B cell (primary cell): ENCODE data around the gene PLA2G2D. TPM values are rescaled to one million over a fixed set of nuclear protein-coding genes. Genes with fewer than 3 reads are reported as not detected.
A peak's percentile ranks its signal among the peaks of the same experiment; 100 is the strongest.

Source experiments
- ATAC-seq: fragments of 200-7000 bp; cut with Tn5 transposase; one replicate; pipeline ENCODE4 v1.10.0; 2021; ENCODE audit warnings: low read depth, mild to moderate bottlenecking, moderate number of reproducible peaks, moderate library complexity
- CTCF ChIA-PET: fragments of 350-600 bp; sonication (Branson Sonifier 250); formaldehyde crosslinking; loops from one replicate; lab custom pipeline; 2021; ENCODE audit warnings: antibody characterized with exemption, inconsistent platforms; lab: Charles Lee
- POLR2A ChIA-PET: fragments of 350-600 bp; sonication (Branson Sonifier 250); formaldehyde crosslinking; loops from one replicate; lab custom pipeline; 2021; ENCODE audit warnings: antibody characterized with exemption; lab: Charles Lee
- DNase-seq: peaks from one replicate; pipeline ENCODE4 v3.0.0; 2013
- H2AFZ ChIP-seq: 2 replicates; pipeline ENCODE4 v1.6.1; 2012; ENCODE audit warnings: mild to moderate bottlenecking, low read depth, low read length; ENCODE audit not compliant: insufficient read depth, poor library complexity, severe bottlenecking
- H3K27ac ChIP-seq, 2 donors: 1 replicate in 1 of 2; 2 replicates in 1 of 2; pipeline ENCODE4 v1.5.1; 2012 to 2013; ENCODE audit warnings: low read length in 2 of 2, mild to moderate bottlenecking in 2 of 2, moderate library complexity in 1 of 2
- H3K27me3 ChIP-seq, 4 experiments: fragments of 200-600 bp in 1 of 4; sonication (generic) in 1 of 4; replicated peaks in 1 of 4; 1 replicate in 2 of 4; 2 replicates in 2 of 4; pipeline versions ENCODE4 v1.6.1 to v1.7.0; 2013 to 2016; ENCODE audit warnings: low read length in 3 of 4, mild to moderate bottlenecking in 2 of 4, mixed read lengths in 1 of 4, moderate library complexity in 1 of 4; ENCODE audit not compliant: insufficient read depth in 4 of 4, control insufficient read depth in 3 of 4; ENCODE audit errors: control extremely low read depth in 1 of 4
- H3K36me3 ChIP-seq, 2 experiments: replicated peaks in 1 of 2; 1 replicate in 1 of 2; 2 replicates in 1 of 2; pipeline versions ENCODE4 v1.6.1 to v1.7.1; 2013; ENCODE audit warnings: low read length in 1 of 2; ENCODE audit not compliant: insufficient read depth in 2 of 2, control insufficient read depth in 1 of 2; ENCODE audit errors: control extremely low read depth in 1 of 2, extremely low read depth in 1 of 2
- H3K4me1 ChIP-seq, 2 donors: fragments of 200-600 bp in 1 of 2; sonication (generic) in 1 of 2; 1 replicate in 1 of 2; 2 replicates in 1 of 2; pipeline versions ENCODE4 v1.5.1 to v1.6.1; 2013 to 2017; ENCODE audit warnings: low read length in 2 of 2; ENCODE audit not compliant: control insufficient read depth in 2 of 2, insufficient read depth in 2 of 2
- H3K4me2 ChIP-seq: replicated peaks from 2 replicates; pipeline ENCODE3; 2012; ENCODE audit warnings: mild to moderate bottlenecking, low read depth, low read length; ENCODE audit not compliant: poor library complexity, severe bottlenecking
- H3K4me3 ChIP-seq, 5 experiments: fragments of 200-600 bp in 1 of 5; sonication (generic) in 1 of 5; 1 replicate in 3 of 5; 2 replicates in 2 of 5; pipeline versions ENCODE4 v1.5.1 to v1.7.0; 2011 to 2016; ENCODE audit warnings: low read length in 4 of 5, mild to moderate bottlenecking in 4 of 5, low read depth in 2 of 5, control low read depth in 1 of 5, moderate library complexity in 1 of 5; ENCODE audit not compliant: insufficient read depth in 1 of 5; ENCODE audit errors: control extremely low read depth in 1 of 5, extremely low read depth in 1 of 5
- H3K79me2 ChIP-seq: fragments of 200-600 bp; sonication (generic); one replicate; pipeline ENCODE4 v1.6.0; 2016; ENCODE audit warnings: low read length; ENCODE audit not compliant: control insufficient read depth, insufficient read depth
- H3K9ac ChIP-seq: fragments of 200-600 bp; sonication (generic); 2 replicates; pipeline ENCODE4 v1.6.1; 2017; ENCODE audit warnings: mild to moderate bottlenecking, low read length, moderate library complexity
- H3K9me3 ChIP-seq, 3 donors: one replicate each; pipeline versions ENCODE4 v1.6.1 to v1.7.1; 2013; ENCODE audit warnings: low read length in 2 of 3; ENCODE audit not compliant: control insufficient read depth in 2 of 3, insufficient read depth in 1 of 3; ENCODE audit errors: control extremely low read depth in 1 of 3
- H4K20me1 ChIP-seq: 2 replicates; pipeline ENCODE4 v1.6.0; 2012; ENCODE audit warnings: mild to moderate bottlenecking, low read length; ENCODE audit not compliant: insufficient read depth, control insufficient read depth, poor library complexity, severe bottlenecking
- H3K27ac Mint-ChIP-seq: one replicate; pipeline ENCODE4 v1.8.0; 2021; ENCODE audit warnings: mixed read lengths
- H3K27me3 Mint-ChIP-seq: one replicate; pipeline ENCODE4 v1.8.0; 2021; ENCODE audit warnings: mixed read lengths
- H3K4me1 Mint-ChIP-seq: one replicate; pipeline ENCODE4 v1.8.0; 2021; ENCODE audit warnings: mixed read lengths
- H3K4me3 Mint-ChIP-seq: one replicate; pipeline ENCODE4 v1.8.0; 2021; ENCODE audit warnings: mixed read lengths
- H3K9me3 Mint-ChIP-seq: one replicate; pipeline ENCODE4 v1.8.0; 2022; ENCODE audit warnings: mixed read lengths; ENCODE audit not compliant: insufficient read depth
- CTCF ChIP-seq: fragments of 200-600 bp; IDR thresholded peaks from one replicate; pipeline ENCODE4 v1.8.0; 2022; ENCODE audit warnings: antibody characterized with exemption, mild to moderate bottlenecking
- EZH2 ChIP-seq: IDR thresholded peaks from 2 replicates; pipeline ENCODE4 v1.6.1; 2012; ENCODE audit warnings: borderline replicate concordance, low read depth, mild to moderate bottlenecking, moderate library complexity, low read length; ENCODE audit not compliant: insufficient read depth, poor library complexity, severe bottlenecking
- WGBS: methylation state at CpG from one replicate; pipeline ENCODE4 v1.1.5; 2013; ENCODE audit warnings: missing lambda C conversion rate; ENCODE audit not compliant: insufficient coverage; 5-methylcytosine and 5-hydroxymethylcytosine counted together
- intact Hi-C: fragments of 100-400 bp; cut with micrococcal nuclease; formaldehyde crosslinking; loops from one replicate; pipeline ENCODE4 v1.10.0; 2022
- polyA plus RNA-seq: library from polyadenylated mRNA; depleted of rRNA; stranded (reverse); fragments of >200 nt; gene quantifications from 2 replicates; pipeline ENCODE4 v1.2.3, GENCODE V29; 2012
- total RNA-seq, 2 donors: library from RNA; stranded (reverse); fragments of 120-200 nt in 1 of 2; gene quantifications; 1 replicate in 1 of 2; 2 replicates in 1 of 2; pipeline versions ENCODE4 v1.2.3 to v1.2.4, GENCODE V29; 2013 to 2022

PLA2G2D gene
- total and polyA plus RNA-seq, 2 donors (not counting 1 experiment from before 2014, with no cell fraction given): 2.3 to 2.8 TPM

- Mint-ChIP-seq H3K27ac (peak overlapping the region; percentile 84), H3K27me3 (no peaks in the 10 kb centered on the region), H3K4me3 (peak overlapping the region; percentile 86), H3K9me3 (no peaks in the 10 kb centered on the region), H3K4me1 (peaks cover 20% of the 10 kb centered on the region)
- H3K79me2 ChIP-seq: no peaks in the 10 kb centered on the region
- intact Hi-C loops: loop anchor here (1.0 kb wide), 1 partner anchor 43 kb away; no protein-coding TSS in a partner anchor
- WGBS: 11% methylated on average over 29 of the region's 29 CpGs
- no peaks in the 10 kb centered on the region for H4K20me1 ChIP-seq
- CTCF ChIA-PET: interaction anchor here (0.5 to 6.4 kb wide), 30 partner anchors 8 to 342 kb away, joined by 3 to 126 read pairs (median 5); partner anchors contain the start of gene OTUD3
- peak overlapping the region; percentile 71 for H3K9ac ChIP-seq
- H3K4me1 ChIP-seq: peaks cover 5 to 15% of the 10 kb centered on the region in 2 donors
- POLR2A ChIA-PET: interaction anchor here (0.6 kb wide), 2 partner anchors 77 to 961 kb away, joined by 3 to 6 read pairs; no protein-coding TSS in a partner anchor
- peak overlapping the region in 4 of 5 experiments; percentile 52 to 69 (median 60) for H3K4me3 ChIP-seq
- no peaks in the 10 kb centered on the region for H3K36me3 ChIP-seq
- peak; percentile 95 for TF ChIP-seq CTCF
- TF ChIP-seq EZH2: no peak
- H3K27me3 ChIP-seq: no peaks in the 10 kb centered on the region
- ATAC-seq (peak; percentile 97), DNase-seq (peak; percentile 86)
- peak overlapping the region; percentile 95 for H2AFZ ChIP-seq
- peak overlapping the region in 1 of 2 donors; percentile 11 for H3K27ac ChIP-seq
- H3K4me2 ChIP-seq: peak overlapping the region; percentile 95
- H3K9me3 ChIP-seq: peaks cover 0 to 4% (median 0%) of the 10 kb centered on the region in 3 donors
Measured at GRCh38 chr1:20151906-20152598, 32.7 kb upstream of the PLA2G2D start.

GRCh38 chr1:20150969-20151368, 31.6 kb upstream of the PLA2G2D start:
- Mint-ChIP-seq H3K27me3 (no peaks in the 10 kb centered on the region), H3K9me3 (no peaks in the 10 kb centered on the region), H3K4me1 (peaks cover 20% of the 10 kb centered on the region), H3K4me3 (no peak overlapping the region), H3K27ac (peak overlapping the region; percentile 26)
- no peaks in the 10 kb centered on the region for H3K79me2 ChIP-seq
- no peak overlapping the region for H3K9ac ChIP-seq
- ATAC-seq: no peak
- peaks cover 5 to 15% of the 10 kb centered on the region in 2 donors for H3K4me1 ChIP-seq
- intact Hi-C loops: no loop called here
- no peak for TF ChIP-seq CTCF
- TF ChIP-seq EZH2: no peak
- ChIA-PET POLR2A (no interaction called here), CTCF (interaction anchor here (1.0 to 6.4 kb wide), 14 partner anchors 19 to 343 kb away, joined by 3 to 126 read pairs (median 8); partner anchors contain the start of gene OTUD3)
- no peak for DNase-seq
- WGBS: 94% methylated on average over 6 of the region's 6 CpGs
- H3K4me3 ChIP-seq: no peak overlapping the region
- H4K20me1 ChIP-seq: no peaks in the 10 kb centered on the region
- H3K27ac ChIP-seq: no peak overlapping the region
- H3K36me3 ChIP-seq: no peaks in the 10 kb centered on the region
- no peaks in the 10 kb centered on the region for H3K9me3 ChIP-seq
- no peaks in the 10 kb centered on the region for H3K27me3 ChIP-seq
- no peak overlapping the region for H3K4me2 ChIP-seq
- no peak overlapping the region for H2AFZ ChIP-seq
